Skeletal muscle cell (primary cell): ENCODE results near the gene FIP1L1.
A peak's percentile ranks its signal among the peaks of the same experiment; 100 is the strongest.
"Not testable (repeated sequence)": the region's sequence is repeated elsewhere in the genome, so short reads cannot be mapped to it uniquely, and the experiment has no call there.

Experiments
- DNase-seq: peaks from one replicate; pipeline ENCODE4 v3.0.0-alpha.2; 2010; ENCODE audit warnings: low read depth
- H3K4me3 ChIP-seq: 2 replicates; pipeline ENCODE4 v1.5.1; 2011; ENCODE audit warnings: low read depth, mild to moderate bottlenecking, control low read depth, low read length, moderate library complexity

FIP1L1 gene

GRCh38 chr4:53461244-53461643 lies 83.8 kb downstream of the FIP1L1 start:
- no peak overlapping the region for H3K4me3 ChIP-seq
- DNase-seq, result no peak

- H3K4me3 ChIP-seq, result no peak overlapping the region
- DNase-seq, result no peak
These were observed 85.9 kb downstream of the FIP1L1 start for GRCh38 chr4:53463340-53463739.

GRCh38 chr4:53465281-53465680 lies 87.8 kb downstream of the FIP1L1 start:
- no peak for DNase-seq
- no peak overlapping the region for H3K4me3 ChIP-seq

- DNase-seq, result no peak
- no peak overlapping the region for H3K4me3 ChIP-seq
These were observed 88.5 kb downstream of the FIP1L1 start for GRCh38 chr4:53465891-53466290.

- not testable (repeated sequence) for H3K4me3 ChIP-seq, DNase-seq
These were observed 89.1 kb downstream of the FIP1L1 start for GRCh38 chr4:53466576-53466975.

GRCh38 chr4:53476232-53477037 lies 99.0 kb downstream of the FIP1L1 start:
- H3K4me3 ChIP-seq, result no peak overlapping the region
- peak; percentile 95 for DNase-seq

GRCh38 chr4:53477038-53477565 lies 99.7 kb downstream of the FIP1L1 start:
- no peak for DNase-seq
- no peak overlapping the region for H3K4me3 ChIP-seq

- no peak for DNase-seq
- H3K4me3 ChIP-seq, result no peak overlapping the region
These were observed 100.2 kb downstream of the FIP1L1 start for GRCh38 chr4:53477636-53478035.

- DNase-seq, result peak; percentile 79
- H3K4me3 ChIP-seq, result no peak overlapping the region
These were observed 101.4 kb downstream of the FIP1L1 start for GRCh38 chr4:53478671-53479456.

- no peak for DNase-seq
- H3K4me3 ChIP-seq, result no peak overlapping the region
These were observed 102.5 kb downstream of the FIP1L1 start for GRCh38 chr4:53479736-53480525.

GRCh38 chr4:53480909-53481308 lies 103.5 kb downstream of the FIP1L1 start:
- H3K4me3 ChIP-seq, result no peak overlapping the region
- DNase-seq, result no peak

- no peak for DNase-seq
These were observed 104.1 kb downstream of the FIP1L1 start for GRCh38 chr4:53481586-53481985.

GRCh38 chr4:53483250-53483649 lies 105.8 kb downstream of the FIP1L1 start:
- no peak for DNase-seq
- no peak overlapping the region for H3K4me3 ChIP-seq

More at GRCh38 chr4:53481586-53481985, 104.1 kb downstream of the FIP1L1 start:
- H3K4me3 ChIP-seq, result no peak overlapping the region

- no peak overlapping the region for H3K4me3 ChIP-seq
- no peak for DNase-seq
These were observed 107.6 kb downstream of the FIP1L1 start for GRCh38 chr4:53484911-53485657.

- no peak for DNase-seq
- H3K4me3 ChIP-seq, result no peak overlapping the region
These were observed 108.2 kb downstream of the FIP1L1 start for GRCh38 chr4:53485658-53486040.

GRCh38 chr4:53487766-53488165 lies 110.3 kb downstream of the FIP1L1 start:
- no peak overlapping the region for H3K4me3 ChIP-seq
- DNase-seq, result no peak

- H3K4me3 ChIP-seq, result no peak overlapping the region
- DNase-seq, result no peak
These were observed 111.9 kb downstream of the FIP1L1 start for GRCh38 chr4:53489279-53489889.

GRCh38 chr4:53490161-53490956 lies 112.9 kb downstream of the FIP1L1 start:
- no peak overlapping the region for H3K4me3 ChIP-seq
- no peak for DNase-seq
